SK-N-MC (cell line): ENCODE results near the gene CHST14.
"Not testable (repeated sequence)": the region's sequence is repeated elsewhere in the genome, so short reads cannot be mapped to it uniquely, and the experiment has no call there.

Experiments
- DNase-seq: peaks from one replicate; pipeline ENCODE4 v3.0.0-alpha.2; 2011; ENCODE audit warnings: low read depth, low spot score
- H3K27ac ChIP-seq: fragments of 200-600 bp; sonication (generic); 2 replicates; pipeline ENCODE4 v1.5.1; 2016; ENCODE audit warnings: mixed run types
- H3K36me3 ChIP-seq: fragments of 200-600 bp; sonication (generic); 2 replicates; pipeline ENCODE4 v1.6.1; 2017; ENCODE audit warnings: antibody characterized with exemption, low read length, mixed read lengths; ENCODE audit not compliant: insufficient read depth
- H3K4me3 ChIP-seq: fragments of 200-600 bp; sonication (generic); 2 replicates; pipeline ENCODE4 v1.5.1; 2016
- H3K9ac ChIP-seq: fragments of 200-600 bp; sonication (generic); 2 replicates; pipeline ENCODE4 v1.8.0; 2017; ENCODE audit warnings: mixed run types, mixed read lengths; ENCODE audit not compliant: insufficient read length
- H3K9me3 ChIP-seq: fragments of 200-600 bp; sonication (generic); 2 replicates; pipeline ENCODE4 v1.6.1; 2017; ENCODE audit warnings: low read depth, mild to moderate bottlenecking, antibody characterized with exemption, low read length, moderate library complexity, mixed read lengths
- EZH2 ChIP-seq: fragments of 200-600 bp; sonication (generic); IDR thresholded peaks from one replicate; pipeline ENCODE4 v1.6.1; 2017; ENCODE audit warnings: antibody characterized with exemption
- FOXP2 ChIP-seq: optimal IDR thresholded peaks from 2 replicates; pipeline ENCODE3; 2011; ENCODE audit warnings: mild to moderate bottlenecking, moderate library complexity; ENCODE audit not compliant: insufficient read depth; ENCODE audit errors: extremely low read length, control extremely low read depth
- POLR2AphosphoS5 ChIP-seq: IDR thresholded peaks from 2 replicates; pipeline ENCODE4 v1.6.1; 2012; ENCODE audit warnings: mild to moderate bottlenecking, low read depth, low read length, borderline replicate concordance

Gene CHST14

DNA sequence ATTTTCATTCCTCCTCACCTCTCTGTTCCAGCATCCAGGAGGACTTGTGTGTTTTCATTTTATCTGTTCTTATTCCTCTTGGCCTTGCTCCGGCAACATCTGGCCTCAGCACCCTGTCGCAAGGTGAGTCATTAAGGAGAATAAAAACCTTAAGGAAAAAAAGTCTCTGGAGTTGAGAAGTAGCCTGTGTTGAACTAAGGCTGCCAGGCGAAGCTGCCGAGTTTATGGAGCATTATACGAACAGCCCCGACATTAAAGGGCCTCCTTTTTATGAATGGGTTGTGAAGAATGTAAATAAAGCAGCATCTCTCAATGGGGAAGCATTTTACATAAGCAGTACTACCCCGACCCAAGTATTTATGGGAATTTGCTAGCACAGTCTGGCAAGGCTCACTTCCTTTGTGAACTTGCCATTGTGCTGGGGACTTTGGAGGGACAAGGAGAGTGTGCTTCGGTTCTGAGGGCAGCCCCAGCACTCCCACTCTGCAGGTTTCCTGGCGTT lies 25.3 kb upstream of the CHST14 start:
- 0 out of 2 replicates have a peak overlapping the region, but pooled peaks have one; percentile 11 for H3K27ac ChIP-seq
- DNase-seq = no peak
- TF ChIP-seq FOXP2 (no peak), EZH2 (no peak), POLR2AphosphoS5 (no peak)
- H3K36me3 ChIP-seq = no peaks in the 10 kb centered on the region
- H3K9me3 ChIP-seq = no peaks in the 10 kb centered on the region
- H3K9ac ChIP-seq = no peak overlapping the region
- H3K4me3 ChIP-seq = no peak overlapping the region

DNA sequence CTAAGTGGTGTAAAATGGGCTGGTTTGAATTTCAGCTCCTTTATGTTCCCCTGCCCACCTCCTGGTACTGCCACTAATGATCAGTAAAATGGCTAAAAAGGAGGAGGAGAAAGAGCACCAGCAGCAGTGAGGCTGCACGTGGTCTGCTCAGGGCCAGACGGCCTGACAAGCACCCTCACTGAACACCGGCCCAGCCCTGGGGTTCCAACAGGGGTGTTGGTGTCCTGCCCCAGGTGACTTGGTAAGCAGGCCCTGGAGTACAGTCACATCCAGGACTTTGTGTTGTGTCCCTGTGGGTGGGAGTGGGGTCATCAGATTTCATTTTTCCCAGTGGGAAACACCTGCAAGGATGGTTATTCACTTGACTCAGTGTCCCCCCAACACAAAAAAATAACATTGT lies 24.6 kb upstream of the CHST14 start:
- Histone ChIP-seq H3K9ac (no peak overlapping the region), H3K27ac (no peak overlapping the region), H3K9me3 (no peaks in the 10 kb centered on the region), H3K4me3 (no peak overlapping the region), H3K36me3 (no peaks in the 10 kb centered on the region)
- DNase-seq = no peak
- TF ChIP-seq POLR2AphosphoS5 = no peak
- no peak for TF ChIP-seq FOXP2
- TF ChIP-seq EZH2 = no peak

DNA sequence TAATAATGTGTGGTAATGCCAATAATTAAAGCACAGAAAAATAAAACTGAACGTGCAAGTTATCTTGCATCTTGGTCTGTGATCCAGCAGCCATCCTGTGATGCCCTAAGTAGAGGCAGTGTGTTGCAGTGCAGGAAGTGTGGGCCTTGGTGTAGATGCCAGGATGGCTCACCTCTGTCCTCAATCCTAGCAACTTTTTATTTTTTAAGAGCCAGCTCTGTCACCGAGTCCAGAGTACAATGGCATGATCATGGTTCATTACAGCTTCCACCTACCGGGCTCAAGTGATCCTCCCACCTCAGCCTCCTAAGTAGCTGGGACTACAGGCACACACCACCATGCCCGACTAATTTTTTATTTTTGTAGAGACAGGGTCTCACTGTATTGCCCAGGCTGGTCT lies 22.4 kb upstream of the CHST14 start:
- no peak overlapping the region for H3K9ac ChIP-seq
- TF ChIP-seq EZH2 (no peak), FOXP2 (no peak), POLR2AphosphoS5 (no peak)
- no peak for DNase-seq
- H3K27ac ChIP-seq = no peak overlapping the region
- H3K4me3 ChIP-seq = no peak overlapping the region
- H3K36me3 ChIP-seq = no peaks in the 10 kb centered on the region
- no peaks in the 10 kb centered on the region for H3K9me3 ChIP-seq

DNA sequence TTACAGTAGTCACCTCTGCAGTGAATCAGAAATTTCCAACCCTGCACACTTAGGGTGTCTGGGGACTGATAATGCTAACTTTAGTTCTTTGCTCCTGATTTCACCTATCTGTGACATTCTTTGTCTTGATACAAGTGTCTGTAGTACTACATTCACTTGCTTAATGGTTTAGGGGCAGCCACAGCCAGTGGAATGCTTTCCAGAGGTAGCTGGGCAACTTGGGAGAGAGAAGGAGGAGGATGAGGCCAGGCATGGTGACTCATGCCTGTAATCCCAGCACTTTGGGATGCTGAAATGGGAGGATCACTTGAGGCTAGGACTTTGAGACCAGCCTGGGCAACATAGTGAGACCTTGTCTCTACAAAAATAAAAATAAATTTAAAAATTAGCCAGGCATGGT lies 21.5 kb upstream of the CHST14 start:
- no peaks in the 10 kb centered on the region for H3K9me3 ChIP-seq
- H3K4me3 ChIP-seq = no peak overlapping the region
- no peaks in the 10 kb centered on the region for H3K36me3 ChIP-seq
- no peak overlapping the region for H3K9ac ChIP-seq
- no peak overlapping the region for H3K27ac ChIP-seq
- TF ChIP-seq POLR2AphosphoS5 (no peak), FOXP2 (no peak), EZH2 (no peak)
- no peak for DNase-seq

DNA sequence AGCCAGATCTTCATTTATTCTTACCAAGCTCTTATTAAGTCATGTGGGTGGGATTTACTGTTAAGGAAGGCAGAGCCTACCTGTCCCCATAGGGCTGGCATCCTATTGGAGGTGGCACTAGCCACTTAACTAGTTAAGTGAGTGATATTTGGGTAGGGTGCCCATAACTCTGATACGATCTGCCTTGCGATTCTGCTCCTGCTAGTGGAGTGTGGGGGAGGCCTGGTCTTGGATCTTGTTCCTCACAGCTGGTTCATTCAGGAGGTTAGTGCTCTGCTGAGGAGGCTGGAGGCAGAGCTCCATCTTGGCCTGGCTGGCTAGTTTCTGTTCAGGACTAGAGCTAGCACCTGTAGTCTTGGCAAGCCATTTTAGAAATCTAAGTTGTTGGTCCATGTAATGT lies 20.7 kb upstream of the CHST14 start:
- DNase-seq = no peak
- H3K4me3 ChIP-seq = no peak overlapping the region
- H3K9ac ChIP-seq = no peak overlapping the region
- no peaks in the 10 kb centered on the region for H3K9me3 ChIP-seq
- TF ChIP-seq EZH2 (no peak), POLR2AphosphoS5 (no peak), FOXP2 (no peak)
- no peaks in the 10 kb centered on the region for H3K36me3 ChIP-seq
- H3K27ac ChIP-seq = no peak overlapping the region

DNA sequence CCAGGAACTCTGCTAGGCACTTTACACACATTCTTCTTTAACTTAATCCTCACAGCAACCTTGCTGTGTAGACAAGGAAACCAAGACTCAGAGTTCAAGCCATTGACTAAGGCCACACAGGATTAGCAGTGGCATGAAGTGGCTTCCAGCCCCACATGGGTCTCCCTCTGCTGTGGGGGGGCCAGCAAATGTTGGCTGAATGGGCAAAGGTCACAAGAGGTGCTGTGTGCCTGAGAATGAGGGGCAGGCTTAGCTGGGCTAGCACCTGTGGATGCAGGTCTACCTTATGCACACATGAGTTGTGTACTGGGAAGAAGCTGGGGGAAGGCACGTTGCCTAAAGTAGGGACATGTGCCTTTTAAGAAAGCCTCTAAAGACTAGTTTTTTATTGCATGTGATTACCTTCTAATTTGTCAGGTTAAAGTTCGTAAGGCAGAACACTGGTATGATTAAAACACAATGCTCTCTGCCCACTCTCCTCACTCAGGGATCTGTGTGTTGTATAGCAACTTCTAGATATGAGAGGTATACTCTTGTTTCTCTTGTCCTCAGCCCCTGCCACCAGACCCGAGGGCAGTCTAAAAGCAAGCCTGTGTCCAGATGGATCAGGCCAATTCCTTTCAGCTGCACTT lies 19.1 kb upstream of the CHST14 start:
- TF ChIP-seq EZH2 (no peak), FOXP2 (no peak), POLR2AphosphoS5 (no peak)
- Histone ChIP-seq H3K9me3 (no peaks in the 10 kb centered on the region), H3K9ac (no peak overlapping the region), H3K27ac (0 out of 2 replicates have a peak overlapping the region, but pooled peaks have one; percentile 9), H3K4me3 (no peak overlapping the region), H3K36me3 (no peaks in the 10 kb centered on the region)
- no peak for DNase-seq

DNA sequence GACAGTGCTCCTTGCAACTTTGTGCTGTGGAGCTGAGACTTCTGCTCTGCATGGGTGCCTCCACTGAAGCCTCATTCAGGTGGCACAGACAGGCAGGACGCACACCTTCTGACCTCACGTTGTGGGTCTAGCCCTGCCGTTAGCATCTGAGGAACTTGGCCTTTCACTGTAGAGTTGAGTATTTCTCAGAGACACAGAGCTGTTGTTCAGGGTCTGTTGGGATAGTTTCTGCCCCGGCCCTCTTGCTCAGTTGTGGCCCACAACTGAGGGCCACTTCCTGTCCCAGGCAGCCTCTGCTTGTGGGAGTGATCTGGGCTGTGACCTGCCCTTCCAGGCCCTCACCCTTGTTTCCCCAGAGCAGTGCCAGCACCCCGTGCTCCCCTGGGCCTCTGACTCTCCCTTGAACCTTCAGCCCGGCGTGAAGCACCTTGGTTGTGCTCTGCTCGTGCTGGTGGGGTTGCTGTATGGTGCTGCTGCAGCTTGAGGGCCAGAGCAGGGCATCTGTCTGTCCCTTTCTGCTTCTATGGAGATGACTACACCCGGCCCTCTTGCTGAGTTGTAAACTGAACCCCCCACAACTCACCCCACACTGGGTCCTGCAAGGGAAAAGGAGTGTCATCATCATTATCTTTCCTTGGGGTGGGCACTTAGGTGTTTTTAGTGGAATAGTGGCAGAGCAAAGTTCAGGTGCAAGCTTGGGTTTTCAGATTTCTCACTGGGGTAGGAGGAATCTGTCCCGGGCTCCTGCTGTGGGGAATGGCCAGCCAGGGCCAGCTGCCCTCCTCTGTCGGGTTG lies 18.3 kb upstream of the CHST14 start:
- Histone ChIP-seq H3K27ac (no peak overlapping the region), H3K4me3 (no peak overlapping the region), H3K9ac (no peak overlapping the region), H3K9me3 (no peaks in the 10 kb centered on the region), H3K36me3 (no peaks in the 10 kb centered on the region)
- DNase-seq = no peak
- TF ChIP-seq EZH2 (no peak), FOXP2 (no peak), POLR2AphosphoS5 (no peak)

DNA sequence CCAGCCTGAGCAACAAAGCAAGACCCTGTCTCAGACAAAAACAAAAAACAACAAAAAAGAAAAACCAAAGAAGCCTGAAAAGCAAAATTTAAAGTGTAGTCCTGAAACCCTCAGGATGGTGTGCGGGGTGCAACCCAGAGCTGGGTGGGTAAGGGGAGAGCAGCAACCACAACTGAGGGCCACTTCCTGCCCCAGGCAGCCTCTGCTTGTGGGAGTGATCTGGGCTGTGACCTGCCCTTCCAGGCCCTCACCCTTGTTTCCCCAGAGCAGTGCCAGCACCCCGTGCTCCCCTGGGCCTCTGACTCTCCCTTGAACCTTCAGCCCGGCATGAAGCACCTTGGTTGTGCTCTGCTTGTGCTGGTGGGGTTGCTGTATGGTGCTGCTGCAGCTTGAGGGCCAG lies 16.8 kb upstream of the CHST14 start:
- not testable (repeated sequence) for DNase-seq, H3K4me3 ChIP-seq

DNA sequence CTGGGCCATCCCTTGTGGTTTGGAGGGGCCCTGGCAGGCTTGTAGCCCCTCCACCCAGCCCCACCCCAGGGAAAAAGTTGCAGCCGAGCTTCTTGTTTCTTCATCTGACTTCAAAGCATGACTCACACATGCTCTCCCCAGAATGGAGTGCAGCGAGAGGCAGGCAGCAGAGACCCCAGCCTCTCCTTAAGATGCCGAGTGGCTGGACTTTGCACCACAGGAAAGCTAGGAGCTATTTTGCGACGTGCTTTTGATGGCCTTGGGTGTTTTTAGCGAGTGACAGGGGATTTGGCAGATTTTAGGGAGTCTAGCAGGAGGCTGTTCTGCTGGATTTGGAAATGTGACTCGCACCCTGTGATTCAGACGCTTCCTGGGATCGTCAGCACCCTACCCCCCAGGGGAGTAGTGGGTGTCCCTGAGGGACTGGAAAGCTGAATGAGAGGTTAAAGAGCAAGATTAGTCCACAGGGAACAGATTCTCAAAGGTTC lies 15.8 kb upstream of the CHST14 start:
- H3K4me3 ChIP-seq = no peak overlapping the region
- peaks cover 5% of the 10 kb centered on the region; the same call in 1 of the 2 replicates for H3K36me3 ChIP-seq
- no peak for DNase-seq
- no peak for TF ChIP-seq POLR2AphosphoS5
- no peak for TF ChIP-seq FOXP2
- no peak for TF ChIP-seq EZH2
- H3K9me3 ChIP-seq = no peaks in the 10 kb centered on the region
- peak overlapping the region; percentile 42; the same call in 1 of the 2 replicates for H3K27ac ChIP-seq
- H3K9ac ChIP-seq = peak overlapping the region; percentile 45

More for the DNA sequence above, 16.8 kb upstream of the CHST14 start:
- not testable (repeated sequence) for H3K27ac ChIP-seq, H3K9me3 ChIP-seq, H3K36me3 ChIP-seq, H3K9ac ChIP-seq
